GM18907 (cell line): Measurements from ENCODE around the gene OR2W1.
A peak's percentile ranks its signal among the peaks of the same experiment; 100 is the strongest.

Experiments used
- ATAC-seq: cut with Tn5 transposase; IDR thresholded peaks from one replicate; pipeline ENCODE4 v1.9.1; 2021; ENCODE audit warnings: mild to moderate bottlenecking, moderate library complexity; ENCODE audit not compliant: unreplicated experiment

OR2W1 gene, protein sequence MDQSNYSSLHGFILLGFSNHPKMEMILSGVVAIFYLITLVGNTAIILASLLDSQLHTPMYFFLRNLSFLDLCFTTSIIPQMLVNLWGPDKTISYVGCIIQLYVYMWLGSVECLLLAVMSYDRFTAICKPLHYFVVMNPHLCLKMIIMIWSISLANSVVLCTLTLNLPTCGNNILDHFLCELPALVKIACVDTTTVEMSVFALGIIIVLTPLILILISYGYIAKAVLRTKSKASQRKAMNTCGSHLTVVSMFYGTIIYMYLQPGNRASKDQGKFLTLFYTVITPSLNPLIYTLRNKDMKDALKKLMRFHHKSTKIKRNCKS

DNA sequence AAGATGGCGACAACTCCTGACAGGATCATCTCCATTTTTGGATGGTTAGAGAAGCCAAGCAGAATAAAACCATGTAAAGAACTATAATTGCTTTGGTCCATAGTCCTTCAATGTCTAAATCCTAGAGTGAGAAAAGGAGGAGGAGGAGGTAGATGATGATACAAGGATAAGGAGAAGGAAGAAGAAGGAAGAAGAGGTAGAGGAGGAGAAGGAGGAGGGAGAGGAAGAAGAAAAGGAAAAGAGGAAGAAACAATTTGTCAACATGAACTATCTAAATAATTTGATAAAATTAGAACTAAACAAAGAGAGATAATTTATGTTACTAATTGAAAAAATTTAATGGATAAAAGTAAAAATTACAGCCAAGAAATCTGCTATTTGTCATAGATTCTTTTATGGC, at the start of gene OR2W1:
Gene OR2W1 (minus strand): TSS at position 101 of the 400 bp plus-strand sequence. CDS start 0 bp downstream, at position 101.
- no peak for ATAC-seq

DNA sequence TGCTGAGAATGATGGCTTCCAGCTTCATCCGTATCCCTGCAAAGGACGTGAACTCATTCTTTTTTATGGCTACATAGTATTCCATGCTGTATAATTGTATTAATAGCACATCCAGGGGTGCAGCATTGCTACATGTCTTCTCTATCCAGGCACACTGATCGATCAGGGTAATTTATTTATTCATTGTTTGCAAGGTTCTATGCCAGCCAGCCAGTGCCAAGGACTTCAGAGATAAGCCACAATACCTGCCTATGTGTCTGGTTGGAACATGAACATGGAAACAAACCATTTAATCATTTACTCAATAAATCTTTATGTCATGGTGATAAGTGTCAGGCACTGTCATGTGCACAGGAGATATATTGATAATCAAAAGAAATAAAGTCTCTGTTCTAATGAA, 48.0 kb upstream of the OR2W1 start:
- ATAC-seq: no peak

DNA sequence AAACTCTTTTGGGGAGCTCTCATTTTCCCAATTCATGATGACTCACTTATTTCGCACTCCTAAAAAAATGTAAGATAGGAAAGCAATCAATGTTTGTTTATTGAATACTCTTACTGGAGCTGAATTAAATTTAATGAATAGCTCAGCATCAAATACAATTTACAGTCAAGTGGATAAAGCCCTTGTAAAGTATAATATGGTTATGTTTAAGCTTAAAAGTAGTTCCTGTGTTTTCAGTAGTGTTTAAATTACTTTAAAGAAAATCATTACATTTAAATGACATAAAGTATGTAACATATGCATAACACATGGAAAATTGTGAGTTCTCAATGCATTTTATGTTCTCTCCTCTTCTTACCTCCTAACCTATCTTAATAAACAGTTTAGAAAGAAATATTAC, 42.2 kb upstream of the OR2W1 start, which contains the start of gene OR2B3:
Gene OR2B3 (minus strand): TSS at position 101 of the 400 bp plus-strand sequence. CDS start 65 bp downstream, at position 36.
- ATAC-seq: no peak

DNA sequence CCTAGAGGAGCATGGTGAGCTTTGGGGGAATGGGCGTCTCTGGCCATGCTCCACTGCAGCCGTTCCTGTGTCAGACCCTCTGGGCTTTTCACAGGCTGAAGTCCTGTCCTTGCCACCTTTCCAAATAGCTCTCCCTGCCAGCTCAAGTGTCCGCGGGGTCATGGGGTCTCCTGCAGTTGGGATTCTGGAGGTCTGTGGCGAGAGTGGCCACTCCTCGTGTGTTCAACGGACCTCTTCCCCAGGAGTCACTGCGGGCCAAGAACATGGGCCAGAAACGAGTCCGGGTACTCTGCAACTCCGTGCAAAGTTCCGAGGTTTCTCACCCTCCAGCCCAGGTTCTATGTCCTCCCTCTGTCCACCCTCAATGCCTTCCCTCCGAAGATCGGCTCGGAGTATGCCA, 37.5 kb upstream of the OR2W1 start:
- ATAC-seq: no peak

DNA sequence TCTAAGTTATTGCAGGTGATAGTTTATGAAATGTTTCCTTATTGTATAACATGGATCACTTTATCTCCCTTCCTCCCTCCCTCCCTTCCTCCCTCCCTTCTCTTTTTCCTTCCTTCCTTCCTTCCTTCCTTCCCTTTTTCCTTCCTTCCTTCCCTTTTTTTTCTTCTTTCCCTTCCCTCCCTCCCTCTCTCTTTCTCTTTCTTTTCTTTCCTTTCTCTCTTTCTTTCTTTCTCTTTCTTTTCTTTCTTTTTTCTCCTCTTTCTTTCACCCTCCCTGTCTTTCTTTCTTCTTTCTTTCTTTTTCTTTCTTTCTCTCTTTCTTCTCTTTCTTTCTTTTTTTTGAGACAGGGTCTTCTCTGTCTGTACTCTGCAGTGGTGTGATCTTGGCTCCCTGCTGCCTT, 36.3 kb upstream of the OR2W1 start:
- no peak for ATAC-seq

GRCh38 chr6:29079203-29079602, 34.2 kb upstream of the OR2W1 start:
- no peak for ATAC-seq

DNA sequence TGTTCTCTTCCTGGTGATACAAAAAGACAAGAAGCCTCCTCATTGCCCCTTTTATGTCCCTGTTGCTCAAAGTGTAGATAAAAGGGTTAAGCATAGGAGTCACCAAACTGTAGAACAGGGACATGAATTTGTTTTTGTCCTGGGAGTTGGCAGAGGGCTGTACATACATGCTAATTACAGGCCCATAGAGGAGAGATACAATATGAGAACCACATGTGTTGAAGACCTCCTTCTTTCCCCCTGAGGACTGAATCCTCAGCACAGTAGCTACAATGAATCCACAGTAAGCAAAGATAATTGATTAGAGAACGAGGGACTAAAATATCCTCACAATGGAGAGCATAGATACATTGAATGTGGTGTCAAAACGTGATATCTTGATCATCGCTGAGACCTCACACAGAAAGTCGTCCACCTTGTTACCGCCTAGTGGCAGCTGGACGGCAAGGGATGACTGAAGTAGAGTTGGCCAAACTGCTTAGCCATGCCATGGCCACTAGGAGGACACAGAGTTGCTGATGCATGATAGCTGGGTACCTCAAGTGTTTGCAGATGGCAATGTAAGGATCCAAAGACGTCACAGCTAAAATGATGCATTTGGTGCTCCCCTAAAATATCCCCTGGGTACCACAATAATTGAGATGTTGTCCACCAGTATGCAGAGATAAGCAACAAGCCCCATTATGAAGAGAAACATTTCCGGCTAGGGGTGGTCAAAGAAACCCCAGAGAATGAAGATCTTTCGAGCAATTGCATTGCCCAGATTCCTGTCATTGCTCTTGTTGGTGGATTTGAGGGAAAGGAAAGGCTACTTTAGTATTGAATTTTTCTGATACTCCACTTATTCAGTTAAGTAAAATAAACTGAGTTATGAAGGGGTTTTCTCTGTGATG, 27.1 kb upstream of the OR2W1 start:
- peak; percentile 45 for ATAC-seq

DNA sequence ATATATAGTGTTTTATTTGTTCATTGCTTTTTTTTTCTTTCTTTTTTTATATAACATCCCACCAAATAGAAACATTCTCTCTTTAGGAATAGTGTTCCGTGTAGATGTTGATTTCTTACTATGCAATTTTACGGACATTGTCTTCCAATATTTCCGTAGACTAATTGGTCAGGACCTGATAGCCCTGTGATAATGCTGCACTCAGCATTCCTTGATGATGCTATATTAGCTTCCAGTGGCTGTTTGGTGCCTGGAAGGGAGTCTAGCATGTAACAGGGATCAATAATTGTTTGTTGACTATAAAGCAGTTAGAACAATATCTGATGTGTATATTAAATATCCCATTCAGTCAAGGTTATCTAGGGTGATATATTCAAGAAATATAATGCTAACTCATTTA, 6.7 kb upstream of the OR2W1 start:
- no peak for ATAC-seq

DNA sequence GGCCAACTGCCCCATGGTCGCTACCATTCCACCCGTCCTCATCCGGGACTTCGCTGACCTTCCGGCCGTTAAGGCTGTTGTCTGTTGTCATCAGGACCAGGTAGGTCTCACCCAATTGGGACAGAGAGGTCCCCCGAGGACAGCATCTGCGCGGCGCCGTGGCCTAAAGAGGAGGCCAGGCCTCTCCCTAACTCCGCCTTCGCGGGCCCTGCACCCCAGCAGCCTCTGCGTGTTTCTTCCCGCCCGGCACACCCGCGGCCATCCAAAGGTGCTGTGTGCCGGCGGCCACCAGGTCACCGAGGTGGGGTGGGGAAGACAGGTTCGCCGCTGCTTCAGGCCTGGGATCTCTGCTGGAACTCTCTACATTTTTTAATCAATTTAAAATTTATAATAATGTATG, 9.0 kb downstream of the OR2W1 start:
- no peak for ATAC-seq

DNA sequence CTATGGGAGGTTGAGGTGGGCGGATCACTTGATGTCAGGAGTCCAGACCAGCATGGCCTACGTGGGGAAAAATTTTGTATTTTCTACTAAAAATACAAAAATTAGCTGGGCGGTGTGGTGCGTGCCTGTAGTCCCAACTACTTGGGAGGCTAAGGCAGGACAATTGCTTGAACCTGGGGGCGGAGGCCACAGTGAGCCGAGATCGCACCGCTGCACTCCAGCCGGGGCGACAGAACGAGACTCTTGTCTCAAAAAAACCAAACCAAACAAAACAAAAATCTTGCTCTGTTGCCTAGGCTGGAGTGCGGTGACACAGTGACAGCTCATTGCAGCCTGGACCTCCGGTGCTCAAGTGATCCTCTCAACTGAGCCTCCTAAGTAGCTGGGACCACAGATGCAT, 16.2 kb downstream of the OR2W1 start:
- no peak for ATAC-seq

- no peak for ATAC-seq
Measured at GRCh38 chr6:29025927-29026585, 18.9 kb downstream of the OR2W1 start.

- no peak for ATAC-seq
Measured at GRCh38 chr6:29021434-29021833, 23.5 kb downstream of the OR2W1 start.

GRCh38 chr6:29019629-29020028, 25.3 kb downstream of the OR2W1 start:
- no peak for ATAC-seq

- no peak for ATAC-seq
Measured at GRCh38 chr6:29017428-29017802, 27.6 kb downstream of the OR2W1 start.

- peak; percentile 88 for ATAC-seq
Measured at GRCh38 chr6:29016559-29017427, 28.2 kb downstream of the OR2W1 start.

DNA sequence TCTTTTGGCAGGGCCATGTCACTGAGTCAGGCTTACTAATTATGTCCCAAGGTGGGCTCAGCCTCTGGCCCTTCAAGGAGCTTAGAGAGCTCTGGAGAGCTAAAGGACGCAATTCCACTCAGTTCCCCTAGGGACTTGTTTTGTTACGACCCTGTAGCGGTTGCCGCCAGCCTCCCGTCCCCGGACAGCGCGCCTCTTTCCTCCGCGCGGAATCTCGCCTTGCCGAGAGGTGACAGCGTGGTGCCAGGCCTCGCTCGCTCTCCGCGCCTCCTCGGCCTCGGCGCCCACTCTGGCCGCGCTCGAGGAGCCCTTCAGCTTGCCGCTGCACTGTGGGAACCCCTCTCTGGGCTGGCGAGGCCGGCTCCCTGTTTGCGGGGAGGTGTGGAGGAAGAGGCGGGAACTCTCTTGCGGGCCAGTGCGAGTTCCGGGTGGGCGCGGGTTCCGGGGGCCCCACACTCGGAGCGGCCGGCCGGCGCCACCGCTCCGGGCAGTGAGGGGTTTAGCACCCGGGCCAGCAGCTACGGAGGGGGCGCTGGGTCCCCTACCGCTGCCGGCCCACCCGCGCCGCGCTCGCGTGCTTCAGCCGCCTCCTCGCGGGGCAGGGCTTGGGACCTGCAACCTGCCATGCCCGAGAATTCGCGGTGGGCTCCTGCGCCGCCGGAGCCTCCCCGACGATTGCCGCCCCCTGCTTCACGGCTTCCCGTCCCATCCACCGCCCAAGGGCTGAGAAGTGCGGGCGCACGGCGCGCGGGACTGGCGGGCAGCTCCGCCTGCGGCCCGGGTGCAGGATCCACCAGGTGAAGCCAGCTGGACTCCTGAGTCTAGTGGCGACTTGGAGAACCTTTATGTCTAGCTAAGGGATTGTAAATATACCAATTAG, 30.0 kb downstream of the OR2W1 start:
- ATAC-seq: no peak

DNA sequence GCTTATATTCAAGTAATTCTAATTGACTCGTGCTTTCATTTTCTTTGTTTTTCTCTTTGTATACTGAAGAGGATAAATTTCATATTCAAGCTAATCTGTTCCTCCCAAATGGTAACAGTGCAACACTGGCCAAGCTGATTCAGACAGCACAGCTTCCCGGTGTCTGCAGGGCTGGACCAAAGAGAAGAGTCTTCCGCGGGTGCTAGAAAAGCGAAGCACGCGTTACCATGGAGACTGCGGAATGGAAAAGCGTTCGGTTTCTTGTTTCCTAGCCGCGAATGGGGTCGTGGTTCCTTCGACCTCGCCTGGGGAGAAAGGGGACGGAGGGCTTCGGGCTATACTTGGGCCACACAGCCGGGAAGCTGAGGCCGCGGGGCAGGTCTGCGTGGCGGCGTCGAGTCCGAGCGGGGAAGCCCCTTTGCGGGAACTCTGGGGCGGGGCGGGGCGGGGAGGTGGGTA, 33.7 kb downstream of the OR2W1 start:
- no peak for ATAC-seq

- ATAC-seq: no peak
Measured at GRCh38 chr6:29009358-29009757, 35.6 kb downstream of the OR2W1 start.

DNA sequence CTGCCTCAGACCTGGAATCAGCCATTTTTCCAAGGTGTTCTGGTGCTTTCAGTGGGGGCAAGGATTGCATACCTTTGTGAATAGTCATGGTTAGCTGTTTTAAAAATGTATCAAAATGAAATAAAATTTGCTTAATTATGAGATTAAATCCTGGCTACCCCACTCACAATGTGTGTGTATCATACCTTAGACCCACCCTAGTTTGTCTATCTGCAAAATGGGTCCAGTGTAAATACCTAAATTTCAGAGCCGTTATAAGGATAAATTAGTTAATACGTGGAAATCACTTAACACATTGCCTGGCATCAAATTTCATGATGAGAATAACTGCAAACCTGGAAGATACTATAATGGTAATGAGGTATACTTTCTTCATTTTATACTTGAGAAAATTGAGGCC, 36.9 kb downstream of the OR2W1 start:
- no peak for ATAC-seq
